H9 (cell line): ENCODE data around the gene RYR3. TPM values are rescaled to one million over a fixed set of nuclear protein-coding genes. Genes with fewer than 3 reads are reported as not detected.

Experiments used
- DNase-seq: peaks from one replicate; pipeline ENCODE4 v3.0.0-alpha.2; 2017
- H2AFZ ChIP-seq: one replicate; pipeline ENCODE4 v1.6.1; 2013; ENCODE audit warnings: mild to moderate bottlenecking, low read length, control low read depth, moderate library complexity
- H2AK5ac ChIP-seq: 2 replicates; pipeline ENCODE4 v1.6.1; 2013; ENCODE audit warnings: low read length, control low read depth, mixed read lengths; ENCODE audit not compliant: insufficient read length
- H2BK120ac ChIP-seq: one replicate; pipeline ENCODE4 v1.6.1; 2013; ENCODE audit warnings: low read depth, mild to moderate bottlenecking, low read length, control low read depth, inconsistent platforms; ENCODE audit not compliant: poor library complexity, severe bottlenecking
- H2BK12ac ChIP-seq: 2 replicates; pipeline ENCODE4 v1.6.1; 2013; ENCODE audit warnings: low read length, control low read depth, mixed read lengths, low read depth; ENCODE audit not compliant: insufficient read length
- H2BK15ac ChIP-seq: 2 replicates; pipeline ENCODE4 v1.6.1; 2013; ENCODE audit warnings: low read depth, low read length, control low read depth
- H2BK20ac ChIP-seq: one replicate; pipeline ENCODE4 v1.6.1; 2013; ENCODE audit warnings: low read depth, mild to moderate bottlenecking, low read length, control low read depth, inconsistent platforms; ENCODE audit not compliant: poor library complexity, severe bottlenecking
- H2BK5ac ChIP-seq: 2 replicates; pipeline ENCODE4 v1.6.1; 2013; ENCODE audit warnings: low read length, control low read depth, mixed read lengths; ENCODE audit not compliant: insufficient read length
- H3K14ac ChIP-seq: 2 replicates; pipeline ENCODE4 v1.6.1; 2013; ENCODE audit warnings: low read length, control low read depth; ENCODE audit not compliant: insufficient read depth
- H3K18ac ChIP-seq: 2 replicates; pipeline ENCODE4 v1.6.1; 2013; ENCODE audit warnings: low read depth, mild to moderate bottlenecking, mixed read lengths, low read length, control low read depth; ENCODE audit not compliant: insufficient read length
- H3K23ac ChIP-seq: 2 replicates; pipeline ENCODE4 v1.6.1; 2013; ENCODE audit warnings: low read length, control low read depth, mixed read lengths, low read depth; ENCODE audit not compliant: insufficient read length
- H3K23me2 ChIP-seq: 2 replicates; pipeline ENCODE4 v1.6.1; 2013; ENCODE audit warnings: low read depth, mild to moderate bottlenecking, mixed read lengths, low read length, control low read depth; ENCODE audit not compliant: insufficient read length, poor library complexity, severe bottlenecking
- H3K27ac ChIP-seq: 2 replicates; pipeline ENCODE4 v1.5.1; 2013; ENCODE audit warnings: low read length, control low read depth, mixed read lengths, low read depth; ENCODE audit not compliant: insufficient read length
- H3K27me3 ChIP-seq: 2 replicates; pipeline ENCODE4 v1.6.1; 2013; ENCODE audit warnings: low read length, control low read depth, inconsistent platforms; ENCODE audit not compliant: insufficient read depth
- H3K4ac ChIP-seq: 2 replicates; pipeline ENCODE4 v1.6.1; 2013; ENCODE audit warnings: low read depth, mild to moderate bottlenecking, control low read depth, inconsistent platforms, low read length, moderate library complexity
- H3K4me1 ChIP-seq: 2 replicates; pipeline ENCODE4 v1.6.1; 2013; ENCODE audit warnings: low read length, control low read depth, inconsistent platforms; ENCODE audit not compliant: insufficient read depth
- H3K4me2 ChIP-seq: 2 replicates; pipeline ENCODE4 v1.6.1; 2013; ENCODE audit warnings: low read length, control low read depth, mixed read lengths; ENCODE audit not compliant: insufficient read length, insufficient read depth
- H3K56ac ChIP-seq: 2 replicates; pipeline ENCODE4 v1.6.1; 2013; ENCODE audit warnings: low read depth, mild to moderate bottlenecking, mixed read lengths, low read length, control low read depth; ENCODE audit not compliant: insufficient read length
- H3K79me1 ChIP-seq: 2 replicates; pipeline ENCODE4 v1.6.1; 2013; ENCODE audit warnings: low read depth, mild to moderate bottlenecking, moderate library complexity, low read length, control low read depth, inconsistent platforms; ENCODE audit not compliant: insufficient read depth, poor library complexity, severe bottlenecking
- H3K79me2 ChIP-seq: 2 replicates; pipeline ENCODE4 v1.6.1; 2013; ENCODE audit warnings: low read length, control low read depth, inconsistent platforms; ENCODE audit not compliant: insufficient read depth
- H3K9ac ChIP-seq: 2 replicates; pipeline ENCODE4 v1.6.1; 2013; ENCODE audit warnings: low read length, control low read depth, mixed read lengths; ENCODE audit not compliant: insufficient read length; ENCODE audit errors: extremely low read depth
- H3K9me3 ChIP-seq: one replicate; pipeline ENCODE4 v1.6.1; 2013; ENCODE audit warnings: low read depth, low read length, inconsistent platforms; ENCODE audit not compliant: control insufficient read depth
- H3T11ph ChIP-seq: one replicate; pipeline ENCODE4 v1.6.1; 2013; ENCODE audit warnings: mild to moderate bottlenecking, low read length, control low read depth, inconsistent platforms
- H4K20me1 ChIP-seq: one replicate; pipeline ENCODE4 v1.6.1; 2013; ENCODE audit not compliant: control insufficient read depth, insufficient read length, insufficient read depth
- H4K5ac ChIP-seq: 2 replicates; pipeline ENCODE4 v1.6.1; 2013; ENCODE audit warnings: low read depth, mild to moderate bottlenecking, mixed read lengths, low read length, control low read depth; ENCODE audit not compliant: insufficient read length
- H4K8ac ChIP-seq: replicated peaks from 2 replicates; pipeline ENCODE4 v1.6.1; 2013; ENCODE audit warnings: low read length, control low read depth, mixed read lengths, low read depth; ENCODE audit not compliant: insufficient read length
- H4K91ac ChIP-seq: 2 replicates; pipeline ENCODE4 v1.6.1; 2013; ENCODE audit warnings: low read depth, mild to moderate bottlenecking, moderate library complexity, mixed read lengths, low read length, control low read depth; ENCODE audit not compliant: insufficient read length
- H3K27ac Mint-ChIP-seq, 3 experiments: 2 replicates in 2 of 3; 3 replicates in 1 of 3; pipeline ENCODE4 v1.8.0; 2020 to 2021; ENCODE audit warnings: mixed read lengths in 3 of 3, mild to moderate bottlenecking in 1 of 3, moderate library complexity in 1 of 3
- H3K27me3 Mint-ChIP-seq: 2 replicates; pipeline ENCODE4 v1.8.0; 2021; ENCODE audit warnings: low read depth, mild to moderate bottlenecking, moderate library complexity, mixed read lengths
- H3K36me3 Mint-ChIP-seq, 3 experiments: 2 replicates in 2 of 3; 3 replicates in 1 of 3; pipeline ENCODE4 v1.8.0; 2020 to 2021; ENCODE audit warnings: low read depth in 3 of 3, mixed read lengths in 3 of 3; ENCODE audit not compliant: insufficient read depth in 1 of 3
- H3K4me1 Mint-ChIP-seq, 2 experiments: 2 replicates each; pipeline ENCODE4 v1.8.0; 2020; ENCODE audit warnings: mixed read lengths in 2 of 2
- H3K4me3 Mint-ChIP-seq, 2 experiments: 2 replicates in 1 of 2; 3 replicates in 1 of 2; pipeline ENCODE4 v1.8.0; 2020 to 2021; ENCODE audit warnings: mild to moderate bottlenecking in 2 of 2, mixed read lengths in 2 of 2, moderate library complexity in 1 of 2
- H3K9me3 Mint-ChIP-seq, 2 experiments: 2 replicates in 1 of 2; 3 replicates in 1 of 2; pipeline ENCODE4 v1.8.0; 2020; ENCODE audit warnings: mild to moderate bottlenecking in 2 of 2, mixed read lengths in 2 of 2, moderate library complexity in 1 of 2
- CTCF ChIP-seq: fragments of 200-600 bp; sonication (generic); conservative IDR thresholded peaks from 3 replicates; pipeline ENCODE4 v1.8.0; 2021; ENCODE audit warnings: antibody characterized with exemption, mild to moderate bottlenecking
- WGBS: extraction: QIAGEN DNeasy Blood & Tissue Kit; methylation state at CpG from one replicate; pipeline ENCODE4 v1.1.7; 2013; ENCODE audit warnings: missing lambda C conversion rate, low lambda C conversion rate, mixed read lengths; ENCODE audit not compliant: insufficient read length; ENCODE audit errors: extremely low coverage; 5-methylcytosine and 5-hydroxymethylcytosine counted together
- total RNA-seq: library from RNA; stranded (reverse); gene quantifications from 2 replicates; pipeline ENCODE4 v1.2.1, GENCODE V29; 2021

RYR3 gene
- total RNA-seq, 1 experiment from 2014 or later: 0.85 TPM

GRCh38 chr15:33831646-33832045 is 520.9 kb downstream of the RYR3 start:
- H3T11ph ChIP-seq: no peak overlapping the region
- H3K9ac ChIP-seq: no peak overlapping the region
- H4K20me1 ChIP-seq: no peaks in the 10 kb centered on the region
- no peak for TF ChIP-seq CTCF
- H2BK15ac ChIP-seq: no peak overlapping the region
- H2BK20ac ChIP-seq: no peak overlapping the region
- H3K4ac ChIP-seq: no peak overlapping the region
- 0 out of 2 replicates have a peak, but pooled peaks cover 1% of the 10 kb centered on the region for H3K27me3 Mint-ChIP-seq
- no peak overlapping the region for H2BK120ac ChIP-seq
- no peak overlapping the region for H2BK5ac ChIP-seq
- no peak overlapping the region for H3K4me2 ChIP-seq
- H4K8ac ChIP-seq: no peak overlapping the region
- H3K4me1 Mint-ChIP-seq: peaks cover 23% of the 10 kb centered on the region in 2 experiments
- no peak overlapping the region for H3K23ac ChIP-seq
- no peak overlapping the region for H3K18ac ChIP-seq
- H3K4me1 ChIP-seq: peaks cover 8% of the 10 kb centered on the region; the same call in 1 of the 2 replicates
- DNase-seq: no peak
- no peak overlapping the region for H3K27ac ChIP-seq
- H4K5ac ChIP-seq: no peak overlapping the region
- H3K9me3 Mint-ChIP-seq: peaks cover 3 to 5% of the 10 kb centered on the region in 2 experiments; a peak in 3 of 5 replicates
- H3K79me1 ChIP-seq: no peaks in the 10 kb centered on the region
- no peak overlapping the region for H3K4me3 Mint-ChIP-seq
- no peak overlapping the region for H4K91ac ChIP-seq
- no peaks in the 10 kb centered on the region for H3K9me3 ChIP-seq
- no peak overlapping the region for H3K14ac ChIP-seq
- no peak overlapping the region for H2AK5ac ChIP-seq
- WGBS: no CpG with 5 or more reads among the region's 7 CpGs
- no peak overlapping the region for H2AFZ ChIP-seq
- H3K23me2 ChIP-seq: no peaks in the 10 kb centered on the region
- H2BK12ac ChIP-seq: no peak overlapping the region
- H3K27ac Mint-ChIP-seq: no peak overlapping the region
- H3K79me2 ChIP-seq: no peaks in the 10 kb centered on the region
- peaks cover 0 to 2% (median 0%) of the 10 kb centered on the region in 3 experiments; a peak in 2 of 7 replicates for H3K36me3 Mint-ChIP-seq
- H3K56ac ChIP-seq: no peak overlapping the region
- no peaks in the 10 kb centered on the region for H3K27me3 ChIP-seq
